DND-41 (cell line): Measurements from ENCODE around the gene NUP85.

Experiments
- ATAC-seq: fragments of 200-7000 bp; cut with Tn5 transposase; 3 replicates; pipeline ENCODE4 v1.9.1; 2021; ENCODE audit warnings: low read depth; ENCODE audit not compliant: insufficient read depth
- DNase-seq: peaks from one replicate; pipeline ENCODE4 v3.0.0-alpha.2; 2020
- H2AFZ ChIP-seq: 2 replicates; pipeline ENCODE4 v1.6.0; 2012; ENCODE audit warnings: low read depth, low read length
- H3K27ac ChIP-seq: 2 replicates; pipeline ENCODE4 v1.5.1; 2012; ENCODE audit warnings: low read length, inconsistent platforms
- H3K27me3 ChIP-seq: fragments of 200-600 bp; sonication (generic); 2 replicates; pipeline ENCODE4 v1.6.0; 2012; ENCODE audit warnings: low read length, mild to moderate bottlenecking, inconsistent platforms; ENCODE audit not compliant: insufficient read depth, poor library complexity
- H3K36me3 ChIP-seq: 2 replicates; pipeline ENCODE4 v1.5.1; 2012; ENCODE audit warnings: low read length, inconsistent platforms; ENCODE audit not compliant: insufficient read depth
- H3K4me1 ChIP-seq: 2 replicates; pipeline ENCODE4 v1.5.1; 2012; ENCODE audit warnings: mild to moderate bottlenecking, low read length; ENCODE audit not compliant: insufficient read depth
- H3K4me2 ChIP-seq: 2 replicates; pipeline ENCODE4 v1.6.0; 2012; ENCODE audit warnings: mild to moderate bottlenecking, moderate library complexity, low read length, inconsistent platforms; ENCODE audit not compliant: insufficient read depth
- H3K4me3 ChIP-seq, 2 experiments: fragments of 200-600 bp in 1 of 2; shearing (Covaris generic) in 1 of 2; 2 replicates each; pipeline ENCODE4 v1.5.1; 2012 to 2016; ENCODE audit warnings: inconsistent platforms in 2 of 2, low read length in 2 of 2, mild to moderate bottlenecking in 2 of 2, low read depth in 1 of 2, moderate library complexity in 1 of 2
- H3K79me2 ChIP-seq: 2 replicates; pipeline ENCODE4 v1.6.0; 2012; ENCODE audit warnings: low read length, inconsistent platforms; ENCODE audit not compliant: insufficient read depth
- H3K9ac ChIP-seq: 2 replicates; pipeline ENCODE4 v1.6.0; 2012; ENCODE audit warnings: low read depth, mild to moderate bottlenecking, inconsistent platforms, low read length, moderate library complexity
- H3K9me3 ChIP-seq: 2 replicates; pipeline ENCODE4 v1.5.1; 2012; ENCODE audit warnings: low read length, moderate library complexity, mild to moderate bottlenecking, inconsistent platforms; ENCODE audit not compliant: insufficient read depth, severe bottlenecking
- H4K20me1 ChIP-seq: 2 replicates; pipeline ENCODE4 v1.6.0; 2012; ENCODE audit warnings: low read length; ENCODE audit not compliant: insufficient read depth
- CTCF ChIP-seq: IDR thresholded peaks from 2 replicates; pipeline ENCODE4 v1.5.1; 2012; ENCODE audit warnings: borderline replicate concordance, low read length, moderate library complexity, mild to moderate bottlenecking; ENCODE audit not compliant: poor library complexity, severe bottlenecking; ENCODE audit errors: extremely low read depth
- EZH2 ChIP-seq: IDR thresholded peaks from 3 replicates; pipeline ENCODE4 v1.6.1; 2012; ENCODE audit warnings: borderline replicate concordance, low read depth, mild to moderate bottlenecking, moderate library complexity, low read length, inconsistent platforms; ENCODE audit not compliant: severe bottlenecking

The NUP85 gene

GRCh38 chr17:75228305-75228704, 22.8 kb downstream of the NUP85 start:
- ATAC-seq (no peak), DNase-seq (no peak)
- Histone ChIP-seq H3K4me2 (no peak overlapping the region), H3K4me3 (no peak overlapping the region), H3K27me3 (no peaks in the 10 kb centered on the region), H3K27ac (no peak overlapping the region), H3K79me2 (no peaks in the 10 kb centered on the region), H3K9me3 (no peaks in the 10 kb centered on the region), H3K4me1 (no peaks in the 10 kb centered on the region), H4K20me1 (peaks cover 2% of the 10 kb centered on the region; the same call in 1 of the 2 replicates), H2AFZ (no peak overlapping the region), H3K9ac (no peak overlapping the region), H3K36me3 (peaks cover 92% of the 10 kb centered on the region)
- TF ChIP-seq EZH2, result no peak
- no peak for TF ChIP-seq CTCF

- Histone ChIP-seq H3K79me2 (no peaks in the 10 kb centered on the region), H3K9me3 (no peaks in the 10 kb centered on the region), H3K36me3 (peaks cover 89% of the 10 kb centered on the region), H3K4me2 (no peak overlapping the region), H3K9ac (no peak overlapping the region), H3K27ac (no peak overlapping the region), H2AFZ (no peak overlapping the region), H4K20me1 (peaks cover 2% of the 10 kb centered on the region; the same call in 1 of the 2 replicates), H3K4me3 (no peak overlapping the region), H3K4me1 (no peaks in the 10 kb centered on the region), H3K27me3 (no peaks in the 10 kb centered on the region)
- TF ChIP-seq CTCF (no peak), EZH2 (no peak)
- DNase-seq (no peak), ATAC-seq (no peak)
Measured at GRCh38 chr17:75228847-75229246, 23.4 kb downstream of the NUP85 start.

- DNase-seq (no peak), ATAC-seq (no peak)
- Histone ChIP-seq H4K20me1 (peaks cover 2% of the 10 kb centered on the region; the same call in 1 of the 2 replicates), H3K27me3 (no peaks in the 10 kb centered on the region), H3K9me3 (no peaks in the 10 kb centered on the region), H3K36me3 (peaks cover 89% of the 10 kb centered on the region), H3K4me1 (no peaks in the 10 kb centered on the region), H3K4me2 (no peak overlapping the region), H2AFZ (no peak overlapping the region), H3K4me3 (no peak overlapping the region), H3K27ac (no peak overlapping the region), H3K79me2 (no peaks in the 10 kb centered on the region), H3K9ac (no peak overlapping the region)
- no peak for TF ChIP-seq EZH2
- no peak for TF ChIP-seq CTCF
Measured at GRCh38 chr17:75231071-75231470, 25.6 kb downstream of the NUP85 start.

- H3K27me3 ChIP-seq, result no peaks in the 10 kb centered on the region
- no peaks in the 10 kb centered on the region for H3K79me2 ChIP-seq
- H3K4me2 ChIP-seq, result no peak overlapping the region
- no peak overlapping the region for H3K4me3 ChIP-seq
- peaks cover 5% of the 10 kb centered on the region; the same call in 1 of the 2 replicates for H4K20me1 ChIP-seq
- no peaks in the 10 kb centered on the region for H3K9me3 ChIP-seq
- no peak overlapping the region for H2AFZ ChIP-seq
- H3K27ac ChIP-seq, result no peak overlapping the region
- DNase-seq (no peak), ATAC-seq (no peak)
- no peaks in the 10 kb centered on the region for H3K4me1 ChIP-seq
- H3K36me3 ChIP-seq, result peaks cover 89% of the 10 kb centered on the region
- no peak for TF ChIP-seq CTCF
- no peak for TF ChIP-seq EZH2
- no peak overlapping the region for H3K9ac ChIP-seq
Measured at GRCh38 chr17:75231741-75232464, 26.4 kb downstream of the NUP85 start.
